MCF 10A (cell line): ENCODE measurements around the gene CLMP. TPM values are rescaled to one million over a fixed set of nuclear protein-coding genes. Genes with fewer than 3 reads are reported as not detected.

Source experiments
- BruUV-seq: library from RNA; stranded (reverse); fragments of 400-500 nt; replicated peaks from 2 replicates; lab custom pipeline; 2021; lab: Mats Ljungman, UMichigan
- CTCF ChIA-PET: fragments of 300-600 bp; sonication (Branson Sonifier 250); formaldehyde crosslinking; extraction: SDS; loops from one replicate; lab custom pipeline; 2021; ENCODE audit warnings: antibody characterized with exemption, inconsistent platforms; lab: Yijun Ruan, JAX
- POLR2A ChIA-PET: fragments of 300-600, 350-650 bp; sonication (Branson Sonifier 250); formaldehyde crosslinking; extraction: SDS; loops from one replicate; lab custom pipeline; 2020; ENCODE audit warnings: antibody characterized with exemption, inconsistent platforms; lab: Yijun Ruan, JAX
- DNase-seq: peaks from one replicate; pipeline ENCODE4 v3.0.0-alpha.2; 2018; ENCODE audit not compliant: unreplicated experiment
- H3K27ac Mint-ChIP-seq: one replicate; pipeline ENCODE4 v1.8.0; 2022; ENCODE audit warnings: mild to moderate bottlenecking, low read depth, mixed read lengths; ENCODE audit not compliant: unreplicated experiment
- H3K27me3 Mint-ChIP-seq: one replicate; pipeline ENCODE4 v1.8.0; 2022; ENCODE audit warnings: mixed read lengths; ENCODE audit not compliant: insufficient read depth, unreplicated experiment
- H3K36me3 Mint-ChIP-seq: one replicate; pipeline ENCODE4 v1.8.0; 2022; ENCODE audit warnings: mild to moderate bottlenecking, moderate library complexity, mixed read lengths; ENCODE audit not compliant: insufficient read depth, unreplicated experiment
- H3K4me1 Mint-ChIP-seq: one replicate; pipeline ENCODE4 v1.8.0; 2022; ENCODE audit warnings: mixed read lengths; ENCODE audit not compliant: insufficient read depth, unreplicated experiment
- H3K4me3 Mint-ChIP-seq: one replicate; pipeline ENCODE4 v1.8.0; 2022; ENCODE audit warnings: mild to moderate bottlenecking, moderate library complexity, mixed read lengths; ENCODE audit not compliant: unreplicated experiment
- H3K9me3 Mint-ChIP-seq: one replicate; pipeline ENCODE4 v1.8.0; 2022; ENCODE audit warnings: mixed read lengths; ENCODE audit not compliant: unreplicated experiment
- intact Hi-C: fragments of 100-400 bp; cut with micrococcal nuclease; formaldehyde crosslinking; loops from 2 replicates; pipeline ENCODE4 v1.14.1; 2022
- total RNA-seq: library from RNA; stranded (reverse); gene quantifications from 2 replicates; pipeline ENCODE4 v1.2.3, GENCODE V29; 2022
- TF ChIP-seq, protein P1 (sequence below): fragments of 200-600 bp; IDR thresholded peaks from one replicate; pipeline ENCODE4 v1.8.0; 2022; ENCODE audit warnings: antibody characterized with exemption, mild to moderate bottlenecking; ENCODE audit not compliant: unreplicated experiment

The CLMP gene
- total RNA-seq, 1 experiment from 2014 or later = 86.1 TPM

DNA sequence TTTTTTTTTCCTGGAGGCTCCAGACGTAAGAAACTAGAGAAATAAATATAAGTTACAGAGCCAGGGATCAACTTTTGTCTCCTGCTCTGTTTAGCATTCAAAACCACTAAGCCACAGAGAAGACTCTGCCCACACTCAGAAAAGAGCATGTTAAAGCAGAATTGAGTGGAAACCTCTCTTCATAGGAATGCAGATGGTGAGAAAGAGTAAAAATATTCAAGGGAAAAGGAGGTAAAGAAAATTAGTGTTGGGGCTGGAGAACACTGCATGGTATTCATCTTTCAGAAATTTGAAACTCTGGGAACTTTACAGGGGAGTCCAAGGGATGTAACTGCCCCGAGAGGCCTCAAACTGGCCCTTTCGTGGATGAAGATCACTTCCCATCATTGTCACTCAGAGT lies 65.1 kb downstream of the CLMP start:
- Mint-ChIP-seq H3K36me3 (peaks cover 16% of the 10 kb centered on the region), H3K4me1 (peaks cover 24% of the 10 kb centered on the region), H3K4me3 (no peak overlapping the region), H3K9me3 (no peaks in the 10 kb centered on the region), H3K27me3 (no peaks in the 10 kb centered on the region), H3K27ac (peak overlapping the region; percentile 29)
- intact Hi-C loops = no loop called here
- ChIA-PET CTCF (interaction anchor here (1.5 kb wide), 1 partner anchor 110 kb away, joined by 3 read pairs; no protein-coding TSS in a partner anchor), POLR2A (interaction anchor here (1.1 to 1.3 kb wide), 2 partner anchors 9 to 15 kb away, joined by 3 to 4 read pairs; no protein-coding TSS in a partner anchor)
- DNase-seq = no peak
- TF ChIP-seq, protein P1, sequence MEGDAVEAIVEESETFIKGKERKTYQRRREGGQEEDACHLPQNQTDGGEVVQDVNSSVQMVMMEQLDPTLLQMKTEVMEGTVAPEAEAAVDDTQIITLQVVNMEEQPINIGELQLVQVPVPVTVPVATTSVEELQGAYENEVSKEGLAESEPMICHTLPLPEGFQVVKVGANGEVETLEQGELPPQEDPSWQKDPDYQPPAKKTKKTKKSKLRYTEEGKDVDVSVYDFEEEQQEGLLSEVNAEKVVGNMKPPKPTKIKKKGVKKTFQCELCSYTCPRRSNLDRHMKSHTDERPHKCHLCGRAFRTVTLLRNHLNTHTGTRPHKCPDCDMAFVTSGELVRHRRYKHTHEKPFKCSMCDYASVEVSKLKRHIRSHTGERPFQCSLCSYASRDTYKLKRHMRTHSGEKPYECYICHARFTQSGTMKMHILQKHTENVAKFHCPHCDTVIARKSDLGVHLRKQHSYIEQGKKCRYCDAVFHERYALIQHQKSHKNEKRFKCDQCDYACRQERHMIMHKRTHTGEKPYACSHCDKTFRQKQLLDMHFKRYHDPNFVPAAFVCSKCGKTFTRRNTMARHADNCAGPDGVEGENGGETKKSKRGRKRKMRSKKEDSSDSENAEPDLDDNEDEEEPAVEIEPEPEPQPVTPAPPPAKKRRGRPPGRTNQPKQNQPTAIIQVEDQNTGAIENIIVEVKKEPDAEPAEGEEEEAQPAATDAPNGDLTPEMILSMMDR = no peak
- no TSS peak for BruUV-seq

DNA sequence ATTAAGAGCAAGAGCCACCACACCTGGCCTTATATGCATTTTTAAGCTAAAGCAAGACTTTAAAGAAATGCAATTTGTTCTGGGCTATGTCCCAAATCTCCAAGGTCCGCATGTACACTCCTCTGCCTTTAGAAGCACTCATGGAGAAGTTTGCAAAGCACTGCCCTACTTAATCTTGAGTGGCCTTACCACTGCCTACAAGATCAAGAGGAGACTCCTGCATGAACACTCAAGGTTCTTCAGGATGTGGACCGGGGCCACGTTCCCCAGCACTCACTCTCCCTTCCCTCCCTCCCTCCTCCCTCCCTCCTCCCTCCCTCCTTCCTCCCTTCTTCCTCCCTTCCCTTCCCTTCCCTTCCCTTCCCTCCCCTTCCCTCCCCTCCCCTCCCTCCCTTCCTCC lies 69.9 kb downstream of the CLMP start:
- no TSS peak for BruUV-seq
- DNase-seq = no peak
- H3K27ac Mint-ChIP-seq = no peak overlapping the region
- no peaks in the 10 kb centered on the region for H3K27me3 Mint-ChIP-seq
- ChIA-PET POLR2A (interaction anchor here (0.9 kb wide), 1 partner anchor 38 kb away, joined by 3 read pairs; no protein-coding TSS in a partner anchor), CTCF (interaction anchor here (0.5 to 2.8 kb wide), 3 partner anchors 14 to 352 kb away, joined by 3 to 11 read pairs (median 3); no protein-coding TSS in a partner anchor)
- no peaks in the 10 kb centered on the region for H3K9me3 Mint-ChIP-seq
- peaks cover 30% of the 10 kb centered on the region for H3K4me1 Mint-ChIP-seq
- intact Hi-C loops = no loop called here
- TF ChIP-seq, protein P1 = no peak
- H3K36me3 Mint-ChIP-seq = peaks cover 28% of the 10 kb centered on the region
- H3K4me3 Mint-ChIP-seq = no peak overlapping the region

DNA sequence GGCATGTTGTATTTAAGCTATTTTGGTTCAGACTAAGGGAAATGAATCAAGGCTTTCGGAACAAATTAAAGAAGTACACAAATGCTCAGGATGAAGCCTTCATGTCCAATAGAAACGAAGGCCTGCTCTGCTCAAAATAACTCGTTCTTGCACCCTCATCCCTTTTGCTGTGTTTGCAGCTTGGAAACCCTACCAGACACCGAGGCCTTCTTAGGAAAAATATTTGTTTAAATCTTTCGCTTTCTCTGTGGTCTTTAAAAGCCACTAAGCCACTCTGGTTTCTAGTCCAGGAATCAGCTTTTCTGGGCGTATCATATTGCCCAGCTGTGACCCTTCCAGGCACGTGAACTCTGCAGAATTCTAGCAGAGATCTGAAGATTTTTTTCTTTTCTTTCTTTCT lies 72.2 kb downstream of the CLMP start:
- Mint-ChIP-seq H3K4me3 (peak overlapping the region; percentile 59), H3K36me3 (peaks cover 22% of the 10 kb centered on the region), H3K27me3 (no peaks in the 10 kb centered on the region), H3K27ac (peak overlapping the region; percentile 97), H3K4me1 (peaks cover 30% of the 10 kb centered on the region), H3K9me3 (no peaks in the 10 kb centered on the region)
- POLR2A ChIA-PET = interaction anchor here (0.6 to 2.8 kb wide), 15 partner anchors 9 to 77 kb away, joined by 3 to 10 read pairs (median 5); partner anchors contain the start of genes CLMP and HSPA8
- DNase-seq = no peak
- TF ChIP-seq, protein P1 = no peak
- CTCF ChIA-PET = interaction anchor here (0.6 to 3.3 kb wide), 8 partner anchors 12 to 188 kb away, joined by 3 to 14 read pairs (median 6); no protein-coding TSS in a partner anchor
- intact Hi-C loops = no loop called here
- no TSS peak for BruUV-seq

DNA sequence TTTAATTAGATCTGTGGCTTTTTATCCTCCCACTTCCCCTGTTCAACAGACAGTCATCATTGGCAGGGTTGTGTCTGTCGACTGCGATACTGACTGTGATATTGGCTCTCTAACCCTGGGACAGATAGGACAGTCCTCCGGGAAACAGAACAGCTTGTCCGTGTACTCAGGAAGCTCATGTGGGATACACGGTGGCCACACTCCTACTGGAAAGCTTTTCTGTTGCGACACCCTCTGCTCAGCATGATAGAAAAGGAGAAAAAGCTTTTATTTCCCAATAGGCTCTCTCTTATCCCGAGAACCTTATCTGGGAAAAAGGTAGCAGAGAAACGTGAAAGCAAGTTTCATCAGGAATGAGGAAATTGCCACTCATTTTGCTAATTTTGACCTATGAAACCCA lies 72.7 kb downstream of the CLMP start:
- DNase-seq = peak; percentile 97
- ChIA-PET POLR2A (interaction anchor here (0.9 to 2.8 kb wide), 14 partner anchors 10 to 77 kb away, joined by 3 to 10 read pairs (median 5); partner anchors contain the start of genes CLMP and HSPA8), CTCF (interaction anchor here (0.6 to 3.3 kb wide), 12 partner anchors 11 to 1548 kb away, joined by 3 to 20 read pairs (median 4); no protein-coding TSS in a partner anchor)
- Mint-ChIP-seq H3K4me3 (peak overlapping the region; percentile 59), H3K4me1 (peaks cover 30% of the 10 kb centered on the region), H3K27ac (peak overlapping the region; percentile 97), H3K9me3 (no peaks in the 10 kb centered on the region), H3K36me3 (peaks cover 18% of the 10 kb centered on the region), H3K27me3 (no peaks in the 10 kb centered on the region)
- intact Hi-C loops = no loop called here
- TF ChIP-seq, protein P1 = no peak
- no TSS peak for BruUV-seq
